ENCODE measurements around the gene WDR76. TPM values are rescaled to one million over a fixed set of nuclear protein-coding genes. Genes with fewer than 3 reads are reported as not detected.

WDR76 gene

GRCh38 chr15:43915631-43916325 is 89.0 kb downstream of the WDR76 start:
- DNase-seq (ENCODE audit: low read depth in 1 of 2, low spot score in 1 of 2) = no peak
- Histone ChIP-seq H3K4me3 (replicated peaks; ENCODE audit: insufficient read depth, low read length) (no peak overlapping the region), H3K27me3 (ENCODE audit: insufficient read depth, poor library complexity, severe bottlenecking) (no peaks in the 10 kb centered on the region), H3K27ac (replicated peaks) (no peak overlapping the region)
- no peak for TF ChIP-seq GABPA (IDR thresholded peaks at IDR 0.05; ENCODE audit: low read depth)

DNA sequence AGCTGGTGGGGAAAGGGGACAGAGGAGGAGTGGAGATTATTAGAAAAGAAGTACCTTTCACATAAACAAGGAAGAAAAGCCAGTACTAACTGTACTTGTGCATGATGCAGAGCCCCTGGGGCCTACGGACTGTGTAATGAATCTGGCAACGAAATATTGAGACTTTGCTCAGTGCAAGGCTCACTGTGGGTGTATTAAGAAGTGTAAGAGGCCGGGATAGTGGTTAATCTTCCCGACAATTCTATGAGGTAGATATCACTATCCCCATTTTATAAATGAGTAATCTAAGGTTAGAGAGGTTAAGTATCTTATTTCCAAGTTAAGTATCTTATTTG is 89.5 kb downstream of the WDR76 start:
- TF ChIP-seq, protein P1, sequence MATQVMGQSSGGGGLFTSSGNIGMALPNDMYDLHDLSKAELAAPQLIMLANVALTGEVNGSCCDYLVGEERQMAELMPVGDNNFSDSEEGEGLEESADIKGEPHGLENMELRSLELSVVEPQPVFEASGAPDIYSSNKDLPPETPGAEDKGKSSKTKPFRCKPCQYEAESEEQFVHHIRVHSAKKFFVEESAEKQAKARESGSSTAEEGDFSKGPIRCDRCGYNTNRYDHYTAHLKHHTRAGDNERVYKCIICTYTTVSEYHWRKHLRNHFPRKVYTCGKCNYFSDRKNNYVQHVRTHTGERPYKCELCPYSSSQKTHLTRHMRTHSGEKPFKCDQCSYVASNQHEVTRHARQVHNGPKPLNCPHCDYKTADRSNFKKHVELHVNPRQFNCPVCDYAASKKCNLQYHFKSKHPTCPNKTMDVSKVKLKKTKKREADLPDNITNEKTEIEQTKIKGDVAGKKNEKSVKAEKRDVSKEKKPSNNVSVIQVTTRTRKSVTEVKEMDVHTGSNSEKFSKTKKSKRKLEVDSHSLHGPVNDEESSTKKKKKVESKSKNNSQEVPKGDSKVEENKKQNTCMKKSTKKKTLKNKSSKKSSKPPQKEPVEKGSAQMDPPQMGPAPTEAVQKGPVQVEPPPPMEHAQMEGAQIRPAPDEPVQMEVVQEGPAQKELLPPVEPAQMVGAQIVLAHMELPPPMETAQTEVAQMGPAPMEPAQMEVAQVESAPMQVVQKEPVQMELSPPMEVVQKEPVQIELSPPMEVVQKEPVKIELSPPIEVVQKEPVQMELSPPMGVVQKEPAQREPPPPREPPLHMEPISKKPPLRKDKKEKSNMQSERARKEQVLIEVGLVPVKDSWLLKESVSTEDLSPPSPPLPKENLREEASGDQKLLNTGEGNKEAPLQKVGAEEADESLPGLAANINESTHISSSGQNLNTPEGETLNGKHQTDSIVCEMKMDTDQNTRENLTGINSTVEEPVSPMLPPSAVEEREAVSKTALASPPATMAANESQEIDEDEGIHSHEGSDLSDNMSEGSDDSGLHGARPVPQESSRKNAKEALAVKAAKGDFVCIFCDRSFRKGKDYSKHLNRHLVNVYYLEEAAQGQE (IDR thresholded peaks at IDR 0.05; ENCODE audit: insufficient replicate concordance, low read depth) = no peak
- TF ChIP-seq GABPA (IDR thresholded peaks at IDR 0.05; ENCODE audit: low read depth) (no peak), POLR2AphosphoS5 (IDR thresholded peaks at IDR 0.05; ENCODE audit: low read depth) (no peak), CTCF (IDR thresholded peaks at IDR 0.05; ENCODE audit: insufficient read depth, low read length) (no peak)
- no peak overlapping the region for H3K27ac ChIP-seq (replicated peaks)
- no peak overlapping the region for H3K4me3 ChIP-seq (replicated peaks; ENCODE audit: insufficient read depth, low read length)
- no peaks in the 10 kb centered on the region for H3K27me3 ChIP-seq (ENCODE audit: insufficient read depth, poor library complexity, severe bottlenecking)
- DNase-seq (ENCODE audit: low read depth in 1 of 2, low spot score in 1 of 2) = no peak

Small RNA genes lying within 50 kb of the gene (microRNA-seq; reads per million reads assigned to microRNA genes)
- gene MIR1282 = not detected

Measured in HL-60 (cell line).